HEK293 (cell line): ENCODE data around the gene TRAPPC8.
"Not testable (repeated sequence)": the region's sequence is repeated elsewhere in the genome, so short reads cannot be mapped to it uniquely, and the experiment has no call there.

ENCODE experiments used
- CTCF ChIA-PET: fragments of 350-600 bp; formaldehyde crosslinking; extraction: SDS; loops from one replicate; lab custom pipeline; 2021; ENCODE audit warnings: antibody characterized with exemption; lab: Yijun Ruan, JAX
- POLR2A ChIA-PET: fragments of 300-600 bp; formaldehyde crosslinking; extraction: SDS; loops from one replicate; lab custom pipeline; 2020; ENCODE audit warnings: antibody characterized with exemption, inconsistent platforms; lab: Yijun Ruan, JAX
- H3K27ac ChIP-seq: fragments of 200-500 bp; sonication (Bioruptor generic); 2 replicates; pipeline ENCODE4 v1.5.1; 2014; ENCODE audit warnings: low read depth, low read length, control low read depth, inconsistent platforms; ENCODE audit errors: extremely low read depth
- H3K36me3 ChIP-seq, 2 experiments: fragments of 200-500 bp in 1 of 2; sonication (Bioruptor generic) in 1 of 2; 1 replicate in 1 of 2; 2 replicates in 1 of 2; pipeline ENCODE4 v1.5.1; 2014 to 2017; ENCODE audit warnings: inconsistent platforms in 2 of 2, low read length in 2 of 2; ENCODE audit not compliant: control insufficient read depth in 2 of 2, insufficient read depth in 1 of 2
- H3K4me1 ChIP-seq: fragments of 200-500 bp; sonication (Bioruptor generic); 2 replicates; pipeline ENCODE4 v1.5.1; 2014; ENCODE audit warnings: mild to moderate bottlenecking, low read length, inconsistent platforms; ENCODE audit not compliant: control insufficient read depth, insufficient read depth
- H3K4me3 ChIP-seq: 2 replicates; pipeline ENCODE4 v1.5.1; 2011; ENCODE audit warnings: low read depth, mild to moderate bottlenecking, control low read depth, low read length, moderate library complexity
- H3K9me3 ChIP-seq: fragments of 200-500 bp; sonication (Bioruptor generic); 2 replicates; pipeline ENCODE4 v1.5.1; 2014; ENCODE audit warnings: low read depth, low read length, inconsistent platforms; ENCODE audit not compliant: control insufficient read depth, insufficient read depth
- KLF1 ChIP-seq: fragments of 450-650 bp; formaldehyde crosslinking; IDR thresholded peaks from 2 replicates; pipeline ENCODE4 v1.5.1; 2016; ENCODE audit warnings: missing biosample characterization, missing genetic modification characterization
- REST ChIP-seq: fragments of 450-650 bp; formaldehyde crosslinking; IDR thresholded peaks from 2 replicates; pipeline ENCODE4 v1.5.1; 2016; ENCODE audit warnings: missing biosample characterization, missing genetic modification characterization
- ZBTB11 ChIP-seq: fragments of 450-650 bp; formaldehyde crosslinking; conservative IDR thresholded peaks from 2 replicates; pipeline ENCODE4 v1.5.1; 2016; ENCODE audit warnings: low read depth, missing biosample characterization, missing genetic modification characterization
- ZFP37 ChIP-seq: fragments of 450-650 bp; formaldehyde crosslinking; IDR thresholded peaks from 2 replicates; pipeline ENCODE4 v1.5.1; 2016; ENCODE audit warnings: missing biosample characterization, missing genetic modification characterization
- ZNF140 ChIP-seq: fragments of 450-650 bp; formaldehyde crosslinking; IDR thresholded peaks from 2 replicates; pipeline ENCODE4 v1.5.1; 2016; ENCODE audit warnings: missing biosample characterization, missing genetic modification characterization
- ZNF394 ChIP-seq: fragments of 450-650 bp; formaldehyde crosslinking; IDR thresholded peaks from 2 replicates; pipeline ENCODE4 v1.5.1; 2016; ENCODE audit warnings: missing biosample characterization, missing genetic modification characterization, mild to moderate bottlenecking, moderate library complexity, borderline replicate concordance
- ZNF426 ChIP-seq: fragments of 450-650 bp; formaldehyde crosslinking; IDR thresholded peaks from 2 replicates; pipeline ENCODE4 v1.5.1; 2017; ENCODE audit warnings: missing biosample characterization, missing genetic modification characterization, mild to moderate bottlenecking, inconsistent platforms, moderate library complexity
- ZNF433 ChIP-seq: fragments of 450-650 bp; formaldehyde crosslinking; IDR thresholded peaks from 2 replicates; pipeline ENCODE4 v1.5.1; 2016; ENCODE audit warnings: missing biosample characterization, missing genetic modification characterization, low read depth
- ZNF473 ChIP-seq: fragments of 450-650 bp; formaldehyde crosslinking; IDR thresholded peaks from 2 replicates; pipeline ENCODE4 v1.5.1; 2017; ENCODE audit warnings: missing biosample characterization, missing genetic modification characterization
- ZNF518A ChIP-seq: fragments of 450-650 bp; formaldehyde crosslinking; conservative IDR thresholded peaks from 2 replicates; pipeline ENCODE4 v1.5.1; 2016; ENCODE audit warnings: low read depth, missing biosample characterization, missing genetic modification characterization
- ZNF555 ChIP-seq: fragments of 450-650 bp; formaldehyde crosslinking; conservative IDR thresholded peaks from 2 replicates; pipeline ENCODE4 v1.5.1; 2017; ENCODE audit warnings: missing biosample characterization, mild to moderate bottlenecking, missing genetic modification characterization, inconsistent platforms
- ZNF623 ChIP-seq: fragments of 450-650 bp; formaldehyde crosslinking; IDR thresholded peaks from 2 replicates; pipeline ENCODE4 v1.5.1; 2016; ENCODE audit warnings: missing biosample characterization, missing genetic modification characterization
- ZXDB ChIP-seq: fragments of 450-650 bp; formaldehyde crosslinking; IDR thresholded peaks from 2 replicates; pipeline ENCODE4 v1.5.1; 2016; ENCODE audit warnings: missing biosample characterization, missing genetic modification characterization

TRAPPC8 gene

GRCh38 chr18:31941010-31941809, 1.7 kb downstream of the TRAPPC8 start:
- no peaks in the 10 kb centered on the region for H3K4me1 ChIP-seq
- no peak overlapping the region for H3K27ac ChIP-seq
- peak; percentile 53 for TF ChIP-seq REST (tag by site-specific recombination)
- TF ChIP-seq ZNF473 = no peak
- TF ChIP-seq KLF1 (tag by site-specific recombination) = peak; percentile 59
- no peaks in the 10 kb centered on the region for H3K9me3 ChIP-seq
- peaks cover 4 to 8% of the 10 kb centered on the region in 2 experiments; a peak in 2 of 3 replicates for H3K36me3 ChIP-seq
- ChIA-PET POLR2A (interaction anchor here (0.6 to 3.4 kb wide), 2 partner anchors 37 to 78 kb away, joined by 3 to 30 read pairs; partner anchors contain the start of gene RNF125), CTCF (interaction anchor here (0.5 to 2.4 kb wide), 4 partner anchors 10 to 131 kb away, joined by 3 to 9 read pairs (median 4); no protein-coding TSS in a partner anchor)
- H3K4me3 ChIP-seq = peak overlapping the region; percentile 89

- H3K4me1 ChIP-seq = peaks cover 12% of the 10 kb centered on the region
Measured at GRCh38 chr18:31934773-31935172, 8.2 kb downstream of the TRAPPC8 start.

More at GRCh38 chr18:31934773-31935172, 8.2 kb downstream of the TRAPPC8 start:
- H3K36me3 ChIP-seq = peaks cover 6 to 10% of the 10 kb centered on the region in 2 experiments; a peak in 2 of 3 replicates
- H3K27ac ChIP-seq, CTCF ChIA-PET, H3K9me3 ChIP-seq, POLR2A ChIA-PET, H3K4me3 ChIP-seq: not testable (repeated sequence)
- 0 out of 2 replicates have a peak, but pooled peaks have one; percentile 3 for TF ChIP-seq ZNF433
- peak; percentile 41; the same call in 1 of the 2 replicates for TF ChIP-seq ZNF555
- peak; percentile 61 for TF ChIP-seq ZXDB
- peak; percentile 90 for TF ChIP-seq ZNF394 (tag by site-specific recombination)
- TF ChIP-seq ZFP37 = 0 out of 2 replicates have a peak, but pooled peaks have one; percentile 36
- TF ChIP-seq ZBTB11 (tag by site-specific recombination) = peak; percentile 61
- TF ChIP-seq ZNF140 (tag by site-specific recombination) = peak; percentile 41; the same call in 1 of the 2 replicates
- peak; percentile 66 for TF ChIP-seq ZNF518A (tag by site-specific recombination)
- TF ChIP-seq ZNF426 = peak; percentile 62
- peak; percentile 68 for TF ChIP-seq ZNF623 (tag by site-specific recombination)
